ENCODE measurements around the gene HTATIP2.
"Not testable (repeated sequence)": the region's sequence is repeated elsewhere in the genome, so short reads cannot be mapped to it uniquely, and the experiment has no call there.

HTATIP2 gene

GRCh38 chr11:20360650-20361049 lies 2.9 kb upstream of the HTATIP2 start:
- TF ChIP-seq CTCF (IDR thresholded peaks at IDR 0.05), result no peak
- no peak for DNase-seq (ENCODE audit: low spot score)
- H3K4me3 ChIP-seq, result no peak overlapping the region
- H3K27ac ChIP-seq, result no peak overlapping the region

DNA sequence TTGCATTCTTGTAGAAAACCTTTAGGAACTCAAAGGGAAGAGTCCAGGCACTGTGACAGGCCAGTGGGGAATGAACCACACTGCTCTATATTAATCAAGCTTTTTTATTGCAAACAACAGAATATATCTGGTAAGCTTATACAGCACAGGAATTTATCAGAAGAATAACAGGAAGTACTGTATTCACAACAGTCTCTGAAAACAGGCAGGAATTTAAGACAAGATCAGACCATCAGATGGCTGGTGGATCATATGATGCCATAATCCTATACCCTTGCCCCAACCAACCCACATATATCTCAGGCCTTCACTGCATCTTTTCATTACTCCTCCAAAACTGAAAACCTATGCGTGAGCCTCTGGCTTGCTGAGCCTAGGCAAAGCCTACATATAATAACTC lies 1.0 kb upstream of the HTATIP2 start:
- H3K4me3 ChIP-seq, result no peak overlapping the region
- no peak for TF ChIP-seq CTCF (IDR thresholded peaks at IDR 0.05)
- no peak for DNase-seq (ENCODE audit: low spot score)
- H3K27ac ChIP-seq, result no peak overlapping the region

- peak overlapping the region; percentile 70 to 98 for H3K27ac ChIP-seq
- no peak for TF ChIP-seq CTCF (IDR thresholded peaks at IDR 0.05)
- no peak for DNase-seq (ENCODE audit: low spot score)
- peak overlapping the region; percentile 99 for H3K4me3 ChIP-seq
These were observed 390 bp upstream of the HTATIP2 start for GRCh38 chr11:20363149-20363499.

- TF ChIP-seq CTCF (IDR thresholded peaks at IDR 0.05), result no peak
- DNase-seq (ENCODE audit: low spot score), result no peak
- peak overlapping the region; percentile 99 for H3K4me3 ChIP-seq
- peak overlapping the region; percentile 70 to 98 for H3K27ac ChIP-seq
These were observed 853 bp downstream of the HTATIP2 start for GRCh38 chr11:20364341-20364792.

DNA sequence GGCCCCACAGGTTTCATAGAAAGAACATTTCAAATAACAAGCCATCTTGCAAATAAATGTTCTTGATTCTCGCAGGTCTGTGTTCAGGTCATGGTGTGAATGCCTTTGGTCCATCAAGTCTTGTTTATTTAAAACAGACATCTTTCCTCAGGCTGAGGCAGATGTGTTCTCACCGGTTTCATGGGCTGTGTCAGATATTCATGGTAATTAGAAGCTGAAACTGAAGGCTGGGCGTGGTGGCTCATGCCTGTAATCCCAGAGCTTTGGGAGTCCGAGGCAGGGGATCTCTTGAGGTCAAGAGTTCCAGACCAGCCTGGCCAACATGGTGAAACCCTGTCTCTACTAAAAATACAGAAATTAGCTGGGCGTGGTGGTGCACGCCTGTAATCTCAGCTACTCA lies 2.0 kb downstream of the HTATIP2 start:
- peak overlapping the region; percentile 99 for H3K4me3 ChIP-seq
- DNase-seq (ENCODE audit: low spot score), result not testable (repeated sequence)
- H3K27ac ChIP-seq, result peak overlapping the region in 1 of 2 donors; percentile 10

DNA sequence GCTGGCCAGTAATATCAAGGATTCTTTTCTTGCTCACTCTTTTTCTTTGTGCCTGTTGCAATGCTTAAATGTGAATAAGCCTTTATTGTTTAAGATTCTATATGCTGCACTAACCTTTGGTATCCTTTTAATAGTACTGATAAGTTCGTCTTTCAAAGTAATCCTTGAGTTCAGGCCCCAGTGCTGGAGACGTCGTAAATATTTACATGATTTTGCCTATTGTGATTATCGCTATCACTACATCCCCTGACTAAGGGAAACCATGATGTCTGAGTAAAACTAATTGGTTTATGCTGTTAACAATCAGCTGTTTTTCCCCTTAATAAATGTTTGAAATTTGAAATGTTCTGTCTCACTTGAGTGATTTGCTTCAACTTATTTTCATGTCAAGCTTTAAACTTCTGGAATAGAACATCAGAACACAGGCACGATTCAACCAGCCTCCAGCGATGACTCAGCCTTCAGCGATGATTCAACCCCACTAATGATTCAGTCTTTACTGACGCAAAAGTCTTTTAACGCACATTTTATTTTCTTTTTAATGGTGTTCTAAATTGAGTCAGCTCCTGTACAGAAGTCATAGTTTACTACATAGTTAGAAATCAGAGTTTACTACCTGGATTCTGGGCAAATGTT lies 3.9 kb downstream of the HTATIP2 start:
- no peak for DNase-seq (ENCODE audit: low spot score)
- peak overlapping the region; percentile 55 to 69 for H3K27ac ChIP-seq
- no peak for TF ChIP-seq CTCF (IDR thresholded peaks at IDR 0.05)
- H3K4me3 ChIP-seq, result peak overlapping the region; percentile 1

DNA sequence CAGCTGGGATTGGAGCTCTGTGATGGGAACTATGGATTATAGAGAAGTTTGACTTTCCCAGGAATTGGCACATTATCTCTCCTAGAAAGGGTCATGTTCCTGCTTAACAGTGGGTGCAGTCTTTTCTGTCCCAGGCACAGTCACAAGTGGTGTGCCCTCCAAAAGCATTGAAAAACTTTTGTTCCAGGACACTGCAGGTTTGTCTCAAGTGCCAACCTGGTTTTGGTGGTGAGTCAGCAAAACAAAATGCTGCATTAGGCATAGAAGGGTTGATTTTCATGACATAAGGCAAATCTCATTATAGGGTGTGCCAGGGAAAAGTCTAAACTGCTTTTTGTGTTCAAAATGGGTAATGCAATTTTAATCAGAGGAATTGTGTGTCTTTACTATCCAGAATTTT lies 4.9 kb downstream of the HTATIP2 start:
- TF ChIP-seq CTCF (IDR thresholded peaks at IDR 0.05), result no peak
- Histone ChIP-seq H3K4me3 (no peak overlapping the region), H3K27ac (peak overlapping the region in 1 of 2 donors; percentile 50)
- no peak for DNase-seq (ENCODE audit: low spot score)
